Hematopoietic multipotent progenitor cell treated with erythropoietin and hydrocortisone succinate and interleukin-3 and kit ligand, for 15 days (in vitro differentiated cells): ENCODE results near the gene ARL2BP.
A peak's percentile ranks its signal among the peaks of the same experiment; 100 is the strongest.

Experiments used
- DNase-seq: peaks from one replicate; pipeline ENCODE4 v3.0.0-alpha.2; 2015; ENCODE audit warnings: low spot score

ARL2BP gene

DNA sequence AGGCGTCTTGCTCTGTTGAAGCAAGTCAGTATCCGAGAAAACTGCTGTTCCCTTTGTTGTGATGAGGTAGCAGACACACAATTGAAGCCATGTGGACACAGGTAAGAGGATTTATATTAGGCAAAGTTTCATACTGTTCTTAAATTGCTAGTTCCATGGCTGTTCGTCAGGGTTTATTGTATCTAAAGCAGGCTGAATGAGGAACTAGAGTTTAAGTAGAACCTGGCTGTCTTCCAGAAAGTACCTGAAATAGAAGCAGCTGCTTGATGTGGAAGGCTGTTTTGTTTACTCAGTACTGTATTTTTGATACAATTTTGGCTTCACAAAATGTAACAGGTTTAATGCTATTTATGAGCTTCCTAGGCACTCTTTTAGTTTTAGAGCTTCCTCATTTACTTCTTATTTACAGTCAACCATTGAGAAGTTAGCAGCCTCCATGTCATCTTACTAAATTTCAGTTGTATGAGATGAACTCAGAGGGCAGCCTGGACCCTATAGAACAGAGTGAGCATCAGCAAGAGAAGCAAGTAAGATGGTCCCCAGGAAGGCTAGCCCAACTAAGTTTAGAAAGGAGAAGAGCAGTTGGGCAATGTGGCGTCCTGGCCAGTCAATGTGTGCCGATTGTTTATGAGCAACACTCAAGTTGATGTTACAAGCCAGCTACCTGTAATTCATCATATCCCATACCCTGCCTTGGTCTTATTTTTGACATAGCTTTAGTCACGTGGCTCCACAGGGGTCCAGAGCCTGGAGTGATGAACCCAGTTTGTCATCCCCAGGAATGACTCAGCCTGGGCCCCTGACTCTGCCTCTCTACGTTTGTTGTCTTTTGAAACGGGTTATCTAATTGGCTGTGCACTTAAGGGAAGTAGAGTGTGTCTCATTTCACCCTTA, 9.7 kb upstream of the ARL2BP start:
- no peak for DNase-seq

GRCh38 chr16:57236022-57236350, 9.1 kb upstream of the ARL2BP start:
- DNase-seq: no peak

- DNase-seq: no peak
These were observed 6.4 kb upstream of the ARL2BP start for GRCh38 chr16:57238682-57239081.

GRCh38 chr16:57239107-57239506, 6.0 kb upstream of the ARL2BP start:
- DNase-seq: no peak

- no peak for DNase-seq
These were observed 4.2 kb upstream of the ARL2BP start for GRCh38 chr16:57240851-57241250.

GRCh38 chr16:57242650-57243049, 2.4 kb upstream of the ARL2BP start:
- no peak for DNase-seq

- DNase-seq: no peak
These were observed 644 bp upstream of the ARL2BP start for GRCh38 chr16:57244463-57244766.

DNA sequence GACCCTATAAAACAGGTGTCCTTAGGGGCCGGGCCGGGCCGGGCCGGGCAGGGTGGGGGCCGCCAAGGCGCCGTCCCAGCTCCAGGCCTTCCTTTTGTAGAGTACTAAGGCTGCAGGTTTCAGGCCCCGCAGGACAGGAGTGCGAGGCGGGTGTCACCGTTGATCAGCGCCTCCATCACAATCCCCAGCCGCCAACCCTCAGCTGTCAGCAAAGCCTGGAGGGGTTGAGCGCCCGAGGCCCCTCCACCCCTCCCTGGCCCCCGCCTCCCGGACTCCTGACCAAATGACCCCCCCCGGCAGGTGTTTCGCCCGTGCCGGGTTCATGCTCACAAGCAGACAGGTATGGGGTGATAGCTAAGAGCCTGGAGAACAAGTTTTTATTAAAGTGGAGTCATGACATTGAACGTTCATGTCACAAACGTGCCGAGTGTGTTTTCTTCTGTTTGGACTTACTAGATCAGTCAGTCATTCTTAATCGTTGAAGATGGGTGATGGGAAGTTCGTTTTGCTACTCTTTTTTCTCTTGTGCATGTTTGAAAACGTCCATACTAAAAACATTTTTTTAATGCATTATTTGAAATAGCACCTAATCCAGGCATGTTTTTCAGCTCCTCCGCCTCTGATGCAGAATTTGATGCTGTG, 534 bp downstream of the ARL2BP start:
- DNase-seq: peak; percentile 8

DNA sequence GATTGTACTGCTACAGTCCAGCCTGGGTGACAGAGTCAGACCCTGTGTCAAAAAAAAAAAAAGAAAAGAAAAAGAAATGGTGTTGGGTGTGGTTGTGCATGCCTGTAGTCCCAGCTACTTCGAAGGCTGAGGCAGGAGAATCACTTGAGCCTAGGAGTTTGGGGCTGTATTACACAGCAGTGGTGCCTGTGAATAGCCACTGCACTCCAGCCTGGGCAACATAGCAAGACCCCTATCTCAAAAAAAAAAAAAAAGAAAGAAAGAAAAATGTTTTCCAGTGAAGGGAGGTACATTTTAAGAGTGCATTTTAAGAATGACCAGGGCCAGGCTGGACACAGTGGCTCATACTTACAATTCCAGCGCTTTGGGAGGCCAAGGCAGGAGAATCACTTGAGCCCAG, 6.3 kb downstream of the ARL2BP start:
- no peak for DNase-seq

DNA sequence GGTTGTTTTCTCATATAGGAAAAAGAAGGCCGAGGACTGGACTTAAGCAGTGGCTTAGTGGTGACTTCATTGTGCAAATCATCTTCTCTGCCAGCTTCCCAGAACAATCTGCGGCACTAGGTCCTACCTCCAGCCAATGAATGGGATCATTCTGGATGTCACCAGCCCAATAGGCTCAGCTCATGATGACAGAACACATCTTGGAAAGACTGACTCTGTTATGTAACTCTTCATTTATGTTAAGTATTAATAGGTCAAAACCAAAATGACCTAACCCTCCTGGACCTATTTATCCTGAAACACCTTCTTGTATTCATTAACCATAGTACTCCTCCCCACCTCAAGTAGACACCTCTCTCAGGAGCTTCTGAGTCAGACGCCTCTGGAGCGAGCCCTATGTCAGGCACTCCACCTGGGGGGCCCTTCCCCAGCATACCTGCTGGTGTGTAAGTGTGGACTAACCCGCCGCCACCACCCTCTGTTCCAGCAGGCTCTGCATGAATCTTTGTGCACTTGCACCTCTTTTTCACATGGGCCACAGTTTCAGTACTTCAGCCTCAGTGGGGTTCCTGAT, 7.2 kb downstream of the ARL2BP start:
- no peak for DNase-seq

DNA sequence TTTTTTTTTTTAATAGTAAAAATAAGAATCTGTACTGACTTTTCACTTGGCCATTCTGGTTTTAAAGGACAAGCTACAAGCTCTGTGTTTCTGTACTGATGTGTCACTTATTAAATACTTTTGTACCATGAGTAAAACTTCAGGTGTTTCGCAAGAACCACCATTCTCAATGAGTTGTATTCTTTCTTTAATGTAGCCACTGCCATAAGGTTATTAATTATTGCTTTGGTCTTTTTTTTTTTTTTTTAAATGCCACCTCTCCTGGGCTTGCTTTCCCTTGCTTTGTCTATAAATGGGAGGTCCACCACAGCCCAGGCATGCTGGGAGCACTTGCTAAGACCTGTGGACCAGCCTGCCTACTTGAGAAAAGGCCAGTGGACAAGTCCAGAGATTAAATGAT, 8.4 kb downstream of the ARL2BP start:
- no peak for DNase-seq

- no peak for DNase-seq
These were observed 10.8 kb downstream of the ARL2BP start for GRCh38 chr16:57255686-57256415.

GRCh38 chr16:57256601-57257395, 11.7 kb downstream of the ARL2BP start:
- no peak for DNase-seq

- no peak for DNase-seq
These were observed 12.5 kb downstream of the ARL2BP start for GRCh38 chr16:57257455-57258070.

DNA sequence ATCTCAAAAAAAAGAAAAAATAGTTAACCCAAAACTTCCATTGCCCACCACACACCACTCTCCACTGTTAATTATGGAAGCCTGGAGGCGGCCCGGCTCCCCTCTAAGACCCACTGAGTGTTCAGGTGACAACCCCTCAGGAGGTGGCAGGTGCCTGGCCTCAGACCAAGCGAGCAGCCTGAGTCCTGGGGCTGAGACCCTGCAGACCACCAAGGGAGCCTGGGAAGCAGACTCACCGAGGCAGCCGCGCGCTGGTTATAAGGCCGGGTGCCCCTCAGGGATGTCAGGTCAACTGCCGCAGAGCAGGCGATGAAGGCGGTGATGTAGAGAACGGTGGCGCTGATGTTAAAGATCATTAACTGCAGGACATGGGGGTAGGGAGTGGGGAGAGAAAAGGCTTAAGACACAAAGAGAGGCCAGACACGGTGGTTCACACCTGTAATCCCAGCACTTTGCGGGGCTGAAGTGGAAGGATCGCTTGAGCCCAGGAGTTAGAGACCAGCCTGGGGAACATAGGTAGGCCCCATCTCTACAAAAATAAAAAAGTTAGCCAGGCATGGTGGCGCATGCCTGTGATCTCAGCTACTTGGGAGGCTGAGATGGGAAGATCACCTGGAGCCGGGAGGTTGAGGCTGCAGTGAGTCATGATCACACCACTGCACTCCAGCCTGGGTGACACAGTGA, 13.3 kb downstream of the ARL2BP start:
- no peak for DNase-seq

DNA sequence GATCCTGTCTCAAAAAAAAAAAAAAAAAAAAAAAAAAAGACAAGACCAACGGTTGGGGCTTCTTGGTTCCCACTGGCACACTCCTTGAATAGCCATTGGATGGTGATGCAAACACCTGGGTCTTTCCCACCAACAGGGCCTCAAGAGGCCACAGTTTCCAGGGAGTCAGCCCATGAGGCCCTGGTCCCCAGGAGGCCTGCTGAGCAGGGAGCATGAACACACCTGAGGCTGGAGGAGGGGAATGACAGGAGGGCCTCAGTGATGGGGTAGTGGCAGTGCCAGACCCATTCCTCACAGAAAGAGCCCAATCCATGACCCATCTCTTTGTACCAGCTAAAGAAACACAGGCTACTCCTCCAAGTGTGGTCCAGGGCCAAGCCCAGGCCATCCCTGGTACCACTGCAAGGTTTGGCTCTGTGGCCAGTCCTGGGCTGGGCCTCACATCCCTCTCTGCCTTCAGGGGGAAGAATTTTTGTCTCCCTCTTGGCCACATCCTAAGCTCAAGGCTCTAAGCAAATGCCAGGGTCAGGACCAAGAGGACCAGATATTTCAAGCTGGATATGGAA, 13.9 kb downstream of the ARL2BP start:
- no peak for DNase-seq

- no peak for DNase-seq
These were observed 15.4 kb downstream of the ARL2BP start for GRCh38 chr16:57260294-57260929.

DNA sequence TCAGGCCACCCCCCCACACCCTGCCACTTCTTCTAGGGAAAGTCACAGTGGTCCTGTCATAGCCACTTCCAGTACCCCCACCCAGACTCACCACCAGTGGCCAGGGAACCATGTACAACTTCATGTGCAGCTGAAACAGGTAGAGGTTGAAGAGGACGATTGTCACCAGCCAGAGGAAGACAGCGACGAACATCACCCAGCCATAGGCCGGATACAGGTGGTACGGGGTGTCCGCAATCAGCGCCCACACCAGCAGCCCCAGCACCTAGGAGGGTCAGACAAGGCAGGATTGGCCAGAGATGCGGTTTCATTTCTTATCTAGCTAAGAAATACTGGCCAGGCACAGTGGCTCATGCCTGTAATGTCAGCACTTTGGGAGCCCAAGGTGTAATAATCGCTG, 16.7 kb downstream of the ARL2BP start:
- no peak for DNase-seq

- no peak for DNase-seq
These were observed 17.9 kb downstream of the ARL2BP start for GRCh38 chr16:57262841-57263540.
